Astrocyte of the spinal cord (primary cell): Measurements from ENCODE around the gene CLDN16.

ENCODE experiments used
- DNase-seq: peaks from one replicate; pipeline ENCODE4 v3.0.0; 2011; ENCODE audit warnings: low read depth, low spot score
- H3K4me3 ChIP-seq: 2 replicates; pipeline ENCODE4 v1.5.1; 2011; ENCODE audit warnings: low read depth, mild to moderate bottlenecking, low read length, moderate library complexity
- in situ Hi-C: cut with HindIII; loops from 2 replicates; pipeline ENCODE4 v1.10.0; 2017; ENCODE audit warnings: low sequenced_read_pairs
- TF ChIP-seq, protein P1 (sequence below): IDR thresholded peaks from 2 replicates; pipeline ENCODE4 v1.5.1; 2012; ENCODE audit warnings: low read depth, mild to moderate bottlenecking, low read length, inconsistent platforms

Gene CLDN16

DNA sequence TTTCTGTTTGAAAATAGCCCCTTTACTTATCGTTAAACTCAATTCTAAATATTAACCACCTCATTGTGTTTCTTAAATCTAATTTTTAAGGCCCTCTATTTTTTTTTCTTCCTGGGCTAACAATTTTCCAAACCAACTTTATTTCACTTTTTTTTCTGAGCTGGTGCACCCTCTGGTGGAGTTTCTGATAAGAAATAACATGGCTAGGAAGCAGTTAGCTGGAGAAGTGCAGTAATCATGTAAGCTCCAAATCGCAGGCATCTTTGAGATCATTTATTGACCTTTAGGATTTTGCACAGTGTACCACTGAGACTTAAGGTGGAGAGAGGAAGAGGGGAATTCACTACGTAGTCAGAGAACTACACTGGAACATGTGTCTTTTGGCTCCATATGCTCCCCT is 55.3 kb downstream of the CLDN16 start:
- DNase-seq, result no peak
- in situ Hi-C loops, result no loop called here
- no peak overlapping the region for H3K4me3 ChIP-seq
- TF ChIP-seq, protein P1, sequence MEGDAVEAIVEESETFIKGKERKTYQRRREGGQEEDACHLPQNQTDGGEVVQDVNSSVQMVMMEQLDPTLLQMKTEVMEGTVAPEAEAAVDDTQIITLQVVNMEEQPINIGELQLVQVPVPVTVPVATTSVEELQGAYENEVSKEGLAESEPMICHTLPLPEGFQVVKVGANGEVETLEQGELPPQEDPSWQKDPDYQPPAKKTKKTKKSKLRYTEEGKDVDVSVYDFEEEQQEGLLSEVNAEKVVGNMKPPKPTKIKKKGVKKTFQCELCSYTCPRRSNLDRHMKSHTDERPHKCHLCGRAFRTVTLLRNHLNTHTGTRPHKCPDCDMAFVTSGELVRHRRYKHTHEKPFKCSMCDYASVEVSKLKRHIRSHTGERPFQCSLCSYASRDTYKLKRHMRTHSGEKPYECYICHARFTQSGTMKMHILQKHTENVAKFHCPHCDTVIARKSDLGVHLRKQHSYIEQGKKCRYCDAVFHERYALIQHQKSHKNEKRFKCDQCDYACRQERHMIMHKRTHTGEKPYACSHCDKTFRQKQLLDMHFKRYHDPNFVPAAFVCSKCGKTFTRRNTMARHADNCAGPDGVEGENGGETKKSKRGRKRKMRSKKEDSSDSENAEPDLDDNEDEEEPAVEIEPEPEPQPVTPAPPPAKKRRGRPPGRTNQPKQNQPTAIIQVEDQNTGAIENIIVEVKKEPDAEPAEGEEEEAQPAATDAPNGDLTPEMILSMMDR, result peak; percentile 33

DNA sequence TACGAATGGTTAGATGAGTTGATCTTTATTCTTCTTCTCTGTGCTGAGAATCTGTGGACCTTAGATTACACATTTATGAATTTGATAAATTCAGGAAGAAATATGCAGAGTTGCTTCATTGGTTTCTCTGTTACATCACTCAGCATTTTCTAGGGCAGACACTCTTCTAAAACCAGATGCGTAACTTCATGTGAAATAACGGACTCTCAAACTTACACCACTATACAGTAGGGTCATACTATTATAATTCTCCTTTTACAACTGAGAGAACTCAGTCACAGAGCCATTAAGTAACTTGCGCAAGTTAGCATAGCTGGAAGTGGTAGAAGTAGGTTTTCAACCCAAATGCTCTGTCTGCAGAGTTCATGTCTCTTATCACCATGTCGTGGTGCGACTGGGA is 56.0 kb downstream of the CLDN16 start:
- H3K4me3 ChIP-seq, result no peak overlapping the region
- DNase-seq, result no peak
- TF ChIP-seq, protein P1, result no peak
- in situ Hi-C loops, result no loop called here

DNA sequence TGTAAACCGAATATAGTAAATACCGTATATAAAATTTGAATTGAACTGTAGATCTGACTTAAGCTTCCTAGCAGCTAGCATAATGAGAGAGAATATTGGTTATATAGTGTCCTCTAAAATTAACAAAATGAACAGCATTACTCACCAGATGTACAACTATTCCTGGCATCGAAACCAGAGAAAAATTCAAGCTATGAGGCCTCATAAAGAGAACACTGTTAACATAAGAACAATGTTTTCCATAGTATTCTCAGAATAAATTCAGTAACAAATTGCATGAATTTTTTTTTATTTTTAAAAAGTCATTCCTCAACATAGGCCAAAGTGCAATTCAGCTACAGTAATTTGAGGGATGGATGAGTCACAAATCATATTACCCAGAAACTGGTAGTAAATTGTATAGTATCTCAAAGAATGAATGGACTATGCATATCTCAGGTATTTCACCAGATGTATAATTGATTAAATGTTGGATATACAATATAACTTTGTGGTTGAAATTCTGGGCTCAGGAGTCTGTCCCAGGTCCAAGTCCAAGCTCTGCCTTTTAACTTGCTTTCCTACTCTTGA is 56.7 kb downstream of the CLDN16 start:
- in situ Hi-C loops, result no loop called here
- no peak overlapping the region for H3K4me3 ChIP-seq
- TF ChIP-seq, protein P1, result no peak
- DNase-seq, result peak; percentile 13

DNA sequence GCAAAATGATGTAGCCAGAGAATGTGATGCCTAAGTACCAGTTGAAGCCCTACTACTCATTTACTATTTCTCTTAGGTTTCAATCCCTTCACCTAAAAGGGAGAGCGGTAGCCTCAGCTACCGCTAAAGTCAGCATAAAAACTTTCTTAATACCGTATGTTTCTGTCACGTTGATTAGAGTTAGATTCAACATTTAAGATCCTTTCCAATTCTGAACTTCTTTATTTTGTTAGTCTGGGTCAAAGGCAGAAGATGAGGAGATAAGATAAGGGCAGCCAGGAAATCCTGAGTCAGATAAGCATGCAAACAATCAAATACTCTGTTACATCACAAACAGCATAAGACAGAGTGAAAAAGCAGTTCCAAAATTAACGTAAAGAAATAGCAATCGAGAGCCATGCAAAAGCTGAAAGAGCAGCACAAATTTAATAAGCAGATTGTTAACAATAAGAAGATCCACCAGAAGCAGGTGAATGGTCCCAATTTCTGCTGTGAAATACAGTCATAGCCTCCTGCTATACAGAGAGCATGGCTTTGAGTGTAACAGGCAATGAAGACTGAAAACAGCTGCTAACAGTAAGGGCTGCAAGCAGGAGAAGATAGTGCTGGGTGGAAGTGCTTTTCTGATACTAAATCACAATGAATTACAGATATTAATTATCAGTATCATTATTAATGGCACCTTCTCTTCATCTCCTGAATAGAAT is 58.8 kb downstream of the CLDN16 start:
- H3K4me3 ChIP-seq, result no peak overlapping the region
- TF ChIP-seq, protein P1, result no peak
- in situ Hi-C loops, result no loop called here
- DNase-seq, result no peak

DNA sequence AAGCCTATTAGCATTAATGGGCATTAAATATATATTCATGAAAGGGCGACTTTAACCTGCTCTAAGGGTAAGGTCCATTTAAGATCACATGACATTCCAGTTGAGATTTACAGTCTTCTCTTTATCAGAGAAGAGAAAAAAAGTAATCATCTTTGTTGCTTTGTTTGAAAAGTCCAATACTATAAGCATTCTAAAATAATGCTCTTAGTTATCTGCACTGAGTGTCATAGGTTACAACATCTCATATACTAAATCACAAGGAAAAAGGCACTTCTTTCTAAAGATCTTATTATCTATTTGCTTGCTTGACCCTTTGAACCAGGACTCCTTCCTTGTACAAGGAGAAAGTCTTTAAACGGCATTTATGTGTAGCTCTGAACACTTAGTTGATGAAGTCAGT is 60.3 kb downstream of the CLDN16 start:
- H3K4me3 ChIP-seq, result no peak overlapping the region
- TF ChIP-seq, protein P1, result no peak
- no peak for DNase-seq
- in situ Hi-C loops, result no loop called here

DNA sequence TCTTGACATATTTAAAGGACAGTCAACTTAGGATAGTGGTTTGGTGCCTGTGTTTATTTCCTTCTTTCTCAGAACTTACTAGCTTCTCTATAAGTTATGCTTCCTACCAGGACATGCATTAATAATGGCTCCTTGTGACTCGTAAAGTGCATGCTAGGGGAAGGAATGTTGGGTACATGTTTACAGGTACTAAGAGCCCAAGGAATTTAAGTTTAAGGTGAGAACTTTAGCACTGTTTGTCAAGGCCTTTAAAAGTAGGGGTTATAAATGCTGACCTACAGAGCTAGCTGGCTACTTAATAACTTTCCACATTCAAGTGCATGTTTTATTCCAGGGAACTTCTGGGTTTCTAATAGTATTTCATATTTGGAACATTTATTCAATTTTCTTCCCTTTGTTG is 61.8 kb downstream of the CLDN16 start, which contains the start of gene TMEM207:
Gene TMEM207, minus strand, starts transcription at position 101 of the 400 bp plus-strand sequence. Its CDS starts 92 bp downstream, at position 9.
- in situ Hi-C loops, result no loop called here
- no peak for DNase-seq
- TF ChIP-seq, protein P1, result no peak
- no peak within 1 kb of the TSS for H3K4me3 ChIP-seq
